BE2C (cell line): ENCODE data around the gene EFCAB12. TPM values are rescaled to one million over a fixed set of nuclear protein-coding genes. Genes with fewer than 3 reads are reported as not detected.

Experiments used
- DNase-seq: peaks from one replicate; pipeline ENCODE4 v3.0.0-alpha.2; 2020
- H3K27me3 ChIP-seq: fragments of 250-450 bp; sonication (Bioruptor Pico); 2 replicates; pipeline ENCODE4 v1.5.1; 2020; ENCODE audit warnings: mild to moderate bottlenecking
- H3K36me3 ChIP-seq: fragments of 250-450 bp; sonication (Bioruptor Pico); 2 replicates; pipeline ENCODE4 v1.5.1; 2020; ENCODE audit warnings: mild to moderate bottlenecking
- H3K4me1 ChIP-seq: fragments of 250-450 bp; sonication (Bioruptor Pico); 2 replicates; pipeline ENCODE4 v1.5.1; 2020
- H3K4me3 ChIP-seq: 2 replicates; pipeline ENCODE4 v1.5.1; 2011; ENCODE audit warnings: low read depth, low read length
- H3K9me3 ChIP-seq: fragments of 250-450 bp; sonication (Bioruptor Pico); 2 replicates; pipeline ENCODE4 v1.5.1; 2020
- polyA plus RNA-seq: library from polyadenylated mRNA; unstranded; fragments of >200 nt; gene quantifications from one replicate; pipeline ENCODE4 v1.2.1, GENCODE V29; 2012; ENCODE audit warnings: low read depth, missing spikeins; ENCODE audit not compliant: insufficient read length, insufficient read depth
- TF ChIP-seq, protein P1 (sequence below): IDR thresholded peaks from 2 replicates; pipeline ENCODE4 v1.5.1; 2012; ENCODE audit warnings: mild to moderate bottlenecking, low read depth, low read length

The EFCAB12 gene
- polyA plus RNA-seq = 0.08 TPM

DNA sequence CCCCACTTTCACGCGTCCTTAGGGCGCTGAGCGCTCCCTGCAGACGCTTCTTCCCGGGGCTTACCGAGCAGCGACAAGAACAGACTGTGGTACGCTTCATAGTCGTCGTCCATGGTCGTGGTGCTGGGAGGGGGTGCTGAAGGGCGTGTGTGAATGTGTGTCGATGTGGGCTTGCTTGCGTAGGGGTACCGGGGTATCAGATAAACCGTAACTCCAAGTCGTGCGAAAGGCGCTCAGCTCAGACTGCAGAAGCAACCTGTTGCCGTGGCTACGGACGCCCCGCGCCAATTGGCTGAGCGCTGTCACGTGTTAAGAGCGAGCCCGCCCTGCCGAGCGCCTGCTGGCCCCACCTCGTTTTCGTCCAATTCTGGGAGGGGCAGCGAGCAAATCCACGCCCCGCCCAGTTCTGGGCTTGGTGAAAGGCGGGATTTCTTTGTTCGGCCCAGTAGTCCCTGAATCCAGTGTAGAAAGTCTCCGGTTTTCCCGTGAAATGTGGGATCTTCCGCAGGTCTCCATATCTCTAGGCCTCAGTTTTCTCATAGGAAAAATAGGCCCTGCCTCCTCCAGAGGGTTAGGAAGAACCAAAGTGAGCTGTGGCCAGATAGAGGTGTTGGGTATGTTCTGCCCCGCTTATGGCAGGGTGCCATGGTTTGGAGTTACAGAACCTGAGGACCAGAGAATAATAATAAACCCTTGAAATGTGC lies at the start of gene EFCAB12:
Gene EFCAB12 (minus strand): TSS at position 261 of the 704 bp plus-strand sequence. CDS start 148 bp downstream, at position 113.
- Histone ChIP-seq H3K27me3 (peaks cover 5% of the 10 kb centered on the region; the same call in 1 of the 2 replicates), H3K4me3 (peak within 1 kb of the TSS; percentile 61), H3K9me3 (no peaks in the 10 kb centered on the region), H3K36me3 (peaks cover 22% of the 10 kb centered on the region), H3K4me1 (peaks cover 4% of the 10 kb centered on the region)
- peak; percentile 95 for DNase-seq
- TF ChIP-seq, protein P1, sequence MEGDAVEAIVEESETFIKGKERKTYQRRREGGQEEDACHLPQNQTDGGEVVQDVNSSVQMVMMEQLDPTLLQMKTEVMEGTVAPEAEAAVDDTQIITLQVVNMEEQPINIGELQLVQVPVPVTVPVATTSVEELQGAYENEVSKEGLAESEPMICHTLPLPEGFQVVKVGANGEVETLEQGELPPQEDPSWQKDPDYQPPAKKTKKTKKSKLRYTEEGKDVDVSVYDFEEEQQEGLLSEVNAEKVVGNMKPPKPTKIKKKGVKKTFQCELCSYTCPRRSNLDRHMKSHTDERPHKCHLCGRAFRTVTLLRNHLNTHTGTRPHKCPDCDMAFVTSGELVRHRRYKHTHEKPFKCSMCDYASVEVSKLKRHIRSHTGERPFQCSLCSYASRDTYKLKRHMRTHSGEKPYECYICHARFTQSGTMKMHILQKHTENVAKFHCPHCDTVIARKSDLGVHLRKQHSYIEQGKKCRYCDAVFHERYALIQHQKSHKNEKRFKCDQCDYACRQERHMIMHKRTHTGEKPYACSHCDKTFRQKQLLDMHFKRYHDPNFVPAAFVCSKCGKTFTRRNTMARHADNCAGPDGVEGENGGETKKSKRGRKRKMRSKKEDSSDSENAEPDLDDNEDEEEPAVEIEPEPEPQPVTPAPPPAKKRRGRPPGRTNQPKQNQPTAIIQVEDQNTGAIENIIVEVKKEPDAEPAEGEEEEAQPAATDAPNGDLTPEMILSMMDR = no peak

DNA sequence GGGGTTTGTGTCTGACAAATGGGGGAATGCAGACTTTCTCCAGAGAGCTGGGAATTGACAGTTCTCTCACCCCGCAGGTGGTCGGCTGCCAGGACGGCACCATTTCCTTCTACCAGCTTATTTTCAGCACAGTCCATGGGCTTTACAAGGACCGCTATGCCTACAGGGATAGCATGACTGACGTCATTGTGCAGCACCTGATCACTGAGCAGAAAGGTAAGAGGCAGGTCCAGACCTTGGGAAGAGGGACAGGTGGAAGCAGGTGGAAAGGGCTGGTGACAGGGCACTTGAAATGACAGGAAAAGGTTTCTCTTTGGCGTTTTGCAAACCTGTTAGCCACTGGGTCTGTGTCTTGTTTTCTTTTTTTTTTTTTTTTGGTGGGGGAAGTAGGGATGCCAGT lies 48.1 kb upstream of the EFCAB12 start:
- Histone ChIP-seq H3K4me1 (peaks cover 1% of the 10 kb centered on the region), H3K36me3 (peaks cover 9% of the 10 kb centered on the region; the same call in 1 of the 2 replicates), H3K27me3 (no peaks in the 10 kb centered on the region), H3K4me3 (no peak overlapping the region), H3K9me3 (no peaks in the 10 kb centered on the region)
- DNase-seq = no peak
- TF ChIP-seq, protein P1 = no peak

DNA sequence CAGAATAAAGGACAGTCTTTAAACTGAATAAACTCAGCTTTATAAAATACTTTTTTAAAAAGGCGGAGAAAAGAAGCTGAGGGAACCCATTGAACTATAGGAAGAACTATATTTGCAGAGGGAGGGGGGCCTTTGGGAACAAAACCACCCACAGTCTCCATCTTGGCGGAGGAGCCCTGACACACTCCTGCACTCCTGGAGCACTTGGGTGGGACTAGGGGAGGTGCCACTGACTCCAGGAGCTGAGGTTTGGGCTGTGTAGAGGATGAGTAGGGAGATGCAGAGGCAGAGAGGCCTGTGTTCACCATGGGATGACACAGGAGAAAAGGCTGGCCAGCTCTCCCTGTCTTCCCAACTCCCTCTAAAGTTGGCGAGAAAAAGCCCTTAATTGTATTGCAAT lies 47.4 kb upstream of the EFCAB12 start:
- TF ChIP-seq, protein P1 = no peak
- Histone ChIP-seq H3K36me3 (peaks cover 9% of the 10 kb centered on the region; the same call in 1 of the 2 replicates), H3K4me3 (no peak overlapping the region), H3K9me3 (no peaks in the 10 kb centered on the region), H3K4me1 (no peaks in the 10 kb centered on the region; the same call in 1 of the 2 replicates), H3K27me3 (no peaks in the 10 kb centered on the region)
- DNase-seq = no peak

DNA sequence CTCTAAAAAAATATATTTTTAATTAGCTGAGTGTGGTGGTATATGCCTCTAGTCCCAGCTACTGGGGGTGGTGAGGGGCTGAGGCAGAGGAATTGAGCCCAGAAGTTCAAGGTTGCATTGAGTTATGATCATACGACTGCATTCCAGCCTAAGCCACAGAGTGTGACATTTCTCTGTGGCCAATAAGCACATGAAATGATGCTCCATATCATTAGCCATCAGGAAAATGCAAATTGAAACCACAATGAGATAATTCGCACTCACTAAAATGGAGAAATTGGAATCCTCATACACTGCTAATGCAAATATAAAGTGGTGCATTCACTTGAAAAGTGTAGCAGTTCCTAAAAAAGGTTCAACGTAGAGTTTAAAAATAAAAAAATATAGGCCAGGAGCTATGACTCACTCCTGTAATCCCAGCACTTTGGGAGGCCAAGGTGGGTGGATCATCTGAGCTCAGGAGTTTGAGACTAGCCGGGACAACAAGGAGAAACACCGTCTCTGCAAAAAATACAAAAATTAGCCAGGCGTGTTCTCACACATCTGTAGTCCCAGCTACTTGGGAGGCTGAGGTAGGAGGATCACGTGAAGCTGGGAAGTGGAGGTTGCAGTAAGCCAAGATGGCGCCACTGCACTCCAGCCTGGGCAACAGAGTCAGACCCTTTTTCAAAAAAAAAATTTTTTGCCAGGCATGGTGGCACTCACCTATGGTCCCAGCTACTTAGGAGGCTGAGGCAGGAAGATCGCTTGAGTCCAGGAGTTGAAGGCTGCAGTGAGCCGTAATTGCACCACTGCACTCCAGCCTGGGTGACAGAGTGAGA lies 46.8 kb upstream of the EFCAB12 start:
- Histone ChIP-seq H3K9me3 (no peaks in the 10 kb centered on the region), H3K36me3 (peaks cover 9% of the 10 kb centered on the region; the same call in 1 of the 2 replicates), H3K4me3 (no peak overlapping the region), H3K4me1 (no peaks in the 10 kb centered on the region), H3K27me3 (no peaks in the 10 kb centered on the region)
- TF ChIP-seq, protein P1 = no peak
- DNase-seq = no peak

DNA sequence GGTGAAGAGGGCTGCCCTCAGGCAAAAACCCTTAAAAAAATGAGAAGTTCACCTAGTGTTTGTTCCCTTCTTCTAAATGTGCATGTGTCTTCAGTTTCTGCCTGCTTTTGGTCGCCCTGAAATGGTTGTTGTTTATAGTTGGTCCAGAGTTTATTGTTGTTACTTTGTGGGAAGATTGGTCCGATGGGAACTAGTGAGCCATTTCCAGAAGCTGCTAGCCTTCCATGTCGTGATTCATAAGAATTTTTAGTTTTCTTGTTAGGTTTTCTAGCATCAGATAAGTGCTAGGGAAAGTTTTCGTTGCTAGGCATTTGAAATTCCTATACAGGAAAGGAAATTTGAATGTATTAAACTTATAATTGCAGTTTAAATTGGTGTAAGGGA lies 45.3 kb upstream of the EFCAB12 start:
- no peaks in the 10 kb centered on the region for H3K27me3 ChIP-seq
- no peaks in the 10 kb centered on the region for H3K4me1 ChIP-seq
- no peaks in the 10 kb centered on the region for H3K9me3 ChIP-seq
- TF ChIP-seq, protein P1 = no peak
- no peak overlapping the region for H3K4me3 ChIP-seq
- no peak for DNase-seq
- H3K36me3 ChIP-seq = peaks cover 5% of the 10 kb centered on the region; the same call in 1 of the 2 replicates
